ENCODE results near the gene SGMS2.
A peak's percentile ranks its signal among the peaks of the same experiment; 100 is the strongest.
"Not testable (repeated sequence)": the region's sequence is repeated elsewhere in the genome, so short reads cannot be mapped to it uniquely, and the experiment has no call there.

The SGMS2 gene

GRCh38 chr4:107913283-107913899, 88.7 kb downstream of the SGMS2 start:
- no peaks in the 10 kb centered on the region for H3K36me3 ChIP-seq (ENCODE audit: control insufficient read depth, insufficient read depth, low read length)
- H3K27me3 ChIP-seq (ENCODE audit: control insufficient read depth, insufficient read depth, low read length) = no peaks in the 10 kb centered on the region
- H3K9ac ChIP-seq (ENCODE audit: low read depth, low read length) = no peak overlapping the region
- no peak overlapping the region for H3K27ac ChIP-seq (ENCODE audit: low read depth, low read length)
- H3K9me3 ChIP-seq (ENCODE audit: control insufficient read depth, insufficient read depth, low read length) = no peaks in the 10 kb centered on the region
- H3K4me3 ChIP-seq (ENCODE audit: low read depth, low read length) = no peak overlapping the region
- peaks cover 13% of the 10 kb centered on the region for H3K4me1 ChIP-seq (ENCODE audit: control insufficient read depth, insufficient read depth, low read length)

DNA sequence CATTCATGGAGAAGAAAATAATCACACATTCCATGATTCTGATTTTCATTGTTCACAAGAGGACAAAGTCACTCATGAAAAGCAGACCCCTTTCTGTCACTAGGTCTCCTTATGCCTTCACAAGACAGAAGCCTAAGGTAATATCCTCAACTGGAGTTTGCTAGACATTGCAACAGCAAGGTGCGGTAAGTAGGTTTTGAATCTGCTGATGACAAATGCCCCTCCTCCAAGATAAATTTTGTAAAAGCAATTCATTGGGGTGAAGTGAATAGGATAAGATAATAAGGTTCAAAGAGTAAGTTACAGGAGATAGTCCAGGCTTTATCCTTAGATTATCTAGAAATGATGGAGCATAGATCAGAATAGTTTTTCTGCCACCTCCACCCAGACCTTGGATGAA, 90.5 kb downstream of the SGMS2 start:
- no peak overlapping the region for H3K4me3 ChIP-seq (ENCODE audit: low read depth, low read length)
- no peaks in the 10 kb centered on the region; the same call in 1 of the 2 replicates for H3K9me3 ChIP-seq (ENCODE audit: control insufficient read depth, insufficient read depth, low read length)
- H3K27me3 ChIP-seq (ENCODE audit: control insufficient read depth, insufficient read depth, low read length) = no peaks in the 10 kb centered on the region
- no peaks in the 10 kb centered on the region for H3K36me3 ChIP-seq (ENCODE audit: control insufficient read depth, insufficient read depth, low read length)
- H3K27ac ChIP-seq (ENCODE audit: low read depth, low read length) = no peak overlapping the region
- peaks cover 9% of the 10 kb centered on the region for H3K4me1 ChIP-seq (ENCODE audit: control insufficient read depth, insufficient read depth, low read length)
- no peak overlapping the region for H3K9ac ChIP-seq (ENCODE audit: low read depth, low read length)

- Histone ChIP-seq H3K4me3 (ENCODE audit: low read depth, low read length) (no peak overlapping the region), H3K9me3 (ENCODE audit: control insufficient read depth, insufficient read depth, low read length) (peaks cover 3% of the 10 kb centered on the region; the same call in 1 of the 2 replicates), H3K4me1 (ENCODE audit: control insufficient read depth, insufficient read depth, low read length) (peaks cover 6% of the 10 kb centered on the region; the same call in 1 of the 2 replicates), H3K9ac (ENCODE audit: low read depth, low read length) (no peak overlapping the region), H3K36me3 (ENCODE audit: control insufficient read depth, insufficient read depth, low read length) (no peaks in the 10 kb centered on the region), H3K27me3 (ENCODE audit: control insufficient read depth, insufficient read depth, low read length) (no peaks in the 10 kb centered on the region), H3K27ac (ENCODE audit: low read depth, low read length) (no peak overlapping the region)
Measured at GRCh38 chr4:107916623-107917022, 91.9 kb downstream of the SGMS2 start.

DNA sequence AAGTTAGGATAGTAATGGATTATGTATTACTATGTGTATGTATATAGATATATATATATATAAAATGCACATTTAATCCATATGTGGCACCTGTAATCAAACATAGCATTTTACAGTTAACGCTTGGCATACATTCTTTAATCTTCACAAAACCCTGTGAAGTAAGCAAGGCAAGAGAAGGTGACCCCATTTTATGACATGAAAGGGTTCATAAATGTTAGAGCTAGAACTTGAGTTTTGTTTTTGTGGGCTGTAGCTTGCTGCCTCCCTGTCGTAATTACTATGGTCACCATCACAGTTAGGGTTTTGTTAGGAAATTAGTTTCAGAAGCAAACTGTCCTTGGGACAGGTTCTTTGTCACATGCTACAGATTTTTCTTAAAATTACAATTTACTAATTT, 92.8 kb downstream of the SGMS2 start:
- no peak overlapping the region for H3K4me3 ChIP-seq (ENCODE audit: low read depth, low read length)
- no peak overlapping the region for H3K9ac ChIP-seq (ENCODE audit: low read depth, low read length)
- peaks cover 3% of the 10 kb centered on the region; the same call in 1 of the 2 replicates for H3K9me3 ChIP-seq (ENCODE audit: control insufficient read depth, insufficient read depth, low read length)
- no peaks in the 10 kb centered on the region for H3K36me3 ChIP-seq (ENCODE audit: control insufficient read depth, insufficient read depth, low read length)
- H3K27ac ChIP-seq (ENCODE audit: low read depth, low read length) = no peak overlapping the region
- peaks cover 6% of the 10 kb centered on the region; the same call in 1 of the 2 replicates for H3K4me1 ChIP-seq (ENCODE audit: control insufficient read depth, insufficient read depth, low read length)
- no peaks in the 10 kb centered on the region for H3K27me3 ChIP-seq (ENCODE audit: control insufficient read depth, insufficient read depth, low read length)

GRCh38 chr4:107922486-107923473, 98.0 kb downstream of the SGMS2 start:
- Histone ChIP-seq H3K27me3 (ENCODE audit: control insufficient read depth, insufficient read depth, low read length) (no peaks in the 10 kb centered on the region), H3K4me1 (ENCODE audit: control insufficient read depth, insufficient read depth, low read length) (no peaks in the 10 kb centered on the region), H3K9me3 (ENCODE audit: control insufficient read depth, insufficient read depth, low read length) (peaks cover 3% of the 10 kb centered on the region; the same call in 1 of the 2 replicates), H3K9ac (ENCODE audit: low read depth, low read length) (no peak overlapping the region), H3K27ac (ENCODE audit: low read depth, low read length) (no peak overlapping the region), H3K4me3 (ENCODE audit: low read depth, low read length) (no peak overlapping the region), H3K36me3 (ENCODE audit: control insufficient read depth, insufficient read depth, low read length) (no peaks in the 10 kb centered on the region)

GRCh38 chr4:107925713-107926112, 101.0 kb downstream of the SGMS2 start:
- H3K27me3 ChIP-seq (ENCODE audit: control insufficient read depth, insufficient read depth, low read length) = peaks cover 11% of the 10 kb centered on the region
- H3K9me3 ChIP-seq (ENCODE audit: control insufficient read depth, insufficient read depth, low read length); H3K9ac ChIP-seq (ENCODE audit: low read depth, low read length); H3K4me3 ChIP-seq (ENCODE audit: low read depth, low read length); H3K36me3 ChIP-seq (ENCODE audit: control insufficient read depth, insufficient read depth, low read length); H3K27ac ChIP-seq (ENCODE audit: low read depth, low read length); H3K4me1 ChIP-seq (ENCODE audit: control insufficient read depth, insufficient read depth, low read length): not testable (repeated sequence)

GRCh38 chr4:107926875-107927274, 102.1 kb downstream of the SGMS2 start:
- not testable (repeated sequence) for H3K36me3 ChIP-seq (ENCODE audit: control insufficient read depth, insufficient read depth, low read length); H3K9me3 ChIP-seq (ENCODE audit: control insufficient read depth, insufficient read depth, low read length); H3K9ac ChIP-seq (ENCODE audit: low read depth, low read length); H3K4me1 ChIP-seq (ENCODE audit: control insufficient read depth, insufficient read depth, low read length); H3K4me3 ChIP-seq (ENCODE audit: low read depth, low read length); H3K27ac ChIP-seq (ENCODE audit: low read depth, low read length)
- peaks cover 18% of the 10 kb centered on the region for H3K27me3 ChIP-seq (ENCODE audit: control insufficient read depth, insufficient read depth, low read length)

- H3K27ac ChIP-seq (ENCODE audit: low read depth, low read length) = no peak within 1 kb of the TSS
- H3K4me3 ChIP-seq (ENCODE audit: low read depth, low read length) = peak within 1 kb of the TSS; percentile 74
- 0 out of 2 replicates have a peak, but pooled peaks cover 3% of the 10 kb centered on the region for H3K36me3 ChIP-seq (ENCODE audit: control insufficient read depth, insufficient read depth, low read length)
- no peaks in the 10 kb centered on the region for H3K9me3 ChIP-seq (ENCODE audit: control insufficient read depth, insufficient read depth, low read length)
- peaks cover 31% of the 10 kb centered on the region for H3K27me3 ChIP-seq (ENCODE audit: control insufficient read depth, insufficient read depth, low read length)
- peak within 1 kb of the TSS; percentile 57 for H3K9ac ChIP-seq (ENCODE audit: low read depth, low read length)
- peaks cover 16% of the 10 kb centered on the region; the same call in 1 of the 2 replicates for H3K4me1 ChIP-seq (ENCODE audit: control insufficient read depth, insufficient read depth, low read length)
Measured at GRCh38 chr4:107930821-107931774, 106.4 kb downstream of the SGMS2 start, which contains the start of gene CYP2U1. TSS of gene CYP2U1 (plus strand) at chr4:107931549. CDS start at chr4:107931644, 95 bp downstream.

DNA sequence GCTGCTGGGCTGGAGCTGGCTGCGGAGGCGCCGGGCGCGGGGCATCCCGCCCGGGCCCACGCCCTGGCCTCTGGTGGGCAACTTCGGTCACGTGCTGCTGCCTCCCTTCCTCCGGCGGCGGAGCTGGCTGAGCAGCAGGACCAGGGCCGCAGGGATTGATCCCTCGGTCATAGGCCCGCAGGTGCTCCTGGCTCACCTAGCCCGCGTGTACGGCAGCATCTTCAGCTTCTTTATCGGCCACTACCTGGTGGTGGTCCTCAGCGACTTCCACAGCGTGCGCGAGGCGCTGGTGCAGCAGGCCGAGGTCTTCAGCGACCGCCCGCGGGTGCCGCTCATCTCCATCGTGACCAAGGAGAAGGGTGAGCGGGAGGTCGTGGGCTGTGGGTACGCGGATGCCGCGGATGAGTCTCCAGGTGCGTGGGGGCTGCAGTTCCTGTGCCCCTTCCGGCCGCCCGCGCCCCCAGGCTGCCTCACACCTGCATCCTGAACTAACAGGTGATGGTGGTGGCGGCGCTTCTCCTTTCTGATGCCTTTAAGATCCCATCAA, 107.1 kb downstream of the SGMS2 start:
- Histone ChIP-seq H3K4me3 (ENCODE audit: low read depth, low read length) (peak overlapping the region; percentile 74), H3K9ac (ENCODE audit: low read depth, low read length) (peak overlapping the region; percentile 57), H3K4me1 (ENCODE audit: control insufficient read depth, insufficient read depth, low read length) (peaks cover 16% of the 10 kb centered on the region; the same call in 1 of the 2 replicates), H3K27me3 (ENCODE audit: control insufficient read depth, insufficient read depth, low read length) (peaks cover 31% of the 10 kb centered on the region), H3K27ac (ENCODE audit: low read depth, low read length) (no peak overlapping the region), H3K36me3 (ENCODE audit: control insufficient read depth, insufficient read depth, low read length) (0 out of 2 replicates have a peak, but pooled peaks cover 3% of the 10 kb centered on the region), H3K9me3 (ENCODE audit: control insufficient read depth, insufficient read depth, low read length) (no peaks in the 10 kb centered on the region)

GRCh38 chr4:107935246-107935645, 110.5 kb downstream of the SGMS2 start:
- no peak overlapping the region for H3K4me3 ChIP-seq (ENCODE audit: low read depth, low read length)
- H3K27ac ChIP-seq (ENCODE audit: low read depth, low read length) = no peak overlapping the region
- 0 out of 2 replicates have a peak, but pooled peaks cover 3% of the 10 kb centered on the region for H3K36me3 ChIP-seq (ENCODE audit: control insufficient read depth, insufficient read depth, low read length)
- peaks cover 25% of the 10 kb centered on the region for H3K27me3 ChIP-seq (ENCODE audit: control insufficient read depth, insufficient read depth, low read length)
- H3K4me1 ChIP-seq (ENCODE audit: control insufficient read depth, insufficient read depth, low read length) = peaks cover 16% of the 10 kb centered on the region; the same call in 1 of the 2 replicates
- no peaks in the 10 kb centered on the region for H3K9me3 ChIP-seq (ENCODE audit: control insufficient read depth, insufficient read depth, low read length)
- H3K9ac ChIP-seq (ENCODE audit: low read depth, low read length) = no peak overlapping the region

Data from HUES48 (cell line).